Transverse colon (tissue), 4 donors: Measurements from ENCODE around the gene CHCHD5. TPM values are rescaled to one million over a fixed set of nuclear protein-coding genes. Genes with fewer than 3 reads are reported as not detected.
A peak's percentile ranks its signal among the peaks of the same experiment; 100 is the strongest.

Source experiments
- DNase-seq: peaks from one replicate; pipeline ENCODE4 v3.0.0-alpha.2; 2019
- H3K27ac ChIP-seq, 4 donors: fragments of 200-600 bp; sonication (generic); 2 replicates each; pipeline ENCODE4 v1.5.1; 2016 to 2018; ENCODE audit warnings: inconsistent platforms in 4 of 4
- H3K27me3 ChIP-seq: fragments of 200-600 bp; sonication (generic); 2 replicates; pipeline ENCODE4 v1.5.1; 2017; ENCODE audit warnings: inconsistent platforms
- H3K36me3 ChIP-seq, 4 donors: fragments of 200-600 bp; sonication (generic); 2 replicates each; pipeline ENCODE4 v1.5.1; 2017 to 2019; ENCODE audit warnings: inconsistent platforms in 4 of 4
- H3K4me1 ChIP-seq, 4 donors: fragments of 200-600 bp; sonication (generic); 2 replicates each; pipeline ENCODE4 v1.5.1; 2017 to 2020; ENCODE audit warnings: inconsistent platforms in 4 of 4
- H3K4me3 ChIP-seq, 4 donors: fragments of 200-600 bp; sonication (generic); 1 replicate in 1 of 4; 2 replicates in 3 of 4; pipeline versions ENCODE4 v1.5.1 to v1.6.1; 2017 to 2019; ENCODE audit warnings: inconsistent platforms in 4 of 4
- H3K9me3 ChIP-seq, 2 donors: fragments of 200-600 bp; sonication (generic); 2 replicates each; pipeline ENCODE4 v1.5.1; 2017 to 2019; ENCODE audit warnings: inconsistent platforms in 2 of 2
- CTCF ChIP-seq, 5 experiments: fragments of 200-600 bp in 3 of 5; fragments of 450-650 bp in 2 of 5; sonication (generic) in 3 of 5; IDR thresholded peaks; 1 replicate in 2 of 5; 2 replicates in 3 of 5; pipeline ENCODE4 v1.5.1; 2016 to 2017; ENCODE audit warnings: antibody characterized with exemption in 5 of 5, inconsistent platforms in 3 of 5, mild to moderate bottlenecking in 2 of 5, moderate library complexity in 1 of 5
- EP300 ChIP-seq: sonication (generic); formaldehyde crosslinking; IDR thresholded peaks from one replicate; pipeline ENCODE4 v1.6.1; 2017; ENCODE audit warnings: antibody characterized with exemption, low read depth
- POLR2A ChIP-seq: fragments of 450-650 bp; IDR thresholded peaks from one replicate; pipeline ENCODE4 v1.6.1; 2016; ENCODE audit warnings: antibody characterized with exemption, mild to moderate bottlenecking, moderate library complexity
- POLR2AphosphoS5 ChIP-seq, 3 donors: sonication (generic); formaldehyde crosslinking; IDR thresholded peaks; one replicate each; pipeline ENCODE4 v1.6.1; 2016; ENCODE audit warnings: antibody characterized with exemption in 3 of 3
- WGBS, 2 donors: methylation state at CpG; one replicate each; pipeline ENCODE4 v1.1.5; 2018; ENCODE audit warnings: low coverage in 1 of 2; 5-methylcytosine and 5-hydroxymethylcytosine counted together
- in situ Hi-C, 4 donors: fragments of 200-750 bp; cut with MboI; loops; one replicate each; pipeline versions ENCODE4 v1.15.0 to v1.15.1; 2017; ENCODE audit warnings: low sequenced_read_pairs in 3 of 4, low pct_ligation_motif_present in 1 of 4, low pct_unique_long_range_greater_than_20kb in 1 of 4
- intact Hi-C: fragments of 100-400 bp; cut with DNase I; formaldehyde crosslinking; loops from one replicate; pipeline ENCODE4 v1.15.1; 2023; ENCODE audit warnings: low total_unique reads
- small RNA-seq, 4 donors: library from RNA; depleted of rRNA; stranded (forward); fragments of <200 nt; gene quantifications; one replicate each; pipeline ENCODE3, GENCODE V24; 2016
- total RNA-seq, 4 donors: library from RNA; depleted of rRNA; stranded (reverse); fragments of >200 nt; gene quantifications; one replicate each; pipeline ENCODE4 v1.1.0, GENCODE V29; 2016

CHCHD5 gene
- total RNA-seq, 4 donors from 2014 or later: 11.1 to 23.0 (median 17.1) TPM

DNA sequence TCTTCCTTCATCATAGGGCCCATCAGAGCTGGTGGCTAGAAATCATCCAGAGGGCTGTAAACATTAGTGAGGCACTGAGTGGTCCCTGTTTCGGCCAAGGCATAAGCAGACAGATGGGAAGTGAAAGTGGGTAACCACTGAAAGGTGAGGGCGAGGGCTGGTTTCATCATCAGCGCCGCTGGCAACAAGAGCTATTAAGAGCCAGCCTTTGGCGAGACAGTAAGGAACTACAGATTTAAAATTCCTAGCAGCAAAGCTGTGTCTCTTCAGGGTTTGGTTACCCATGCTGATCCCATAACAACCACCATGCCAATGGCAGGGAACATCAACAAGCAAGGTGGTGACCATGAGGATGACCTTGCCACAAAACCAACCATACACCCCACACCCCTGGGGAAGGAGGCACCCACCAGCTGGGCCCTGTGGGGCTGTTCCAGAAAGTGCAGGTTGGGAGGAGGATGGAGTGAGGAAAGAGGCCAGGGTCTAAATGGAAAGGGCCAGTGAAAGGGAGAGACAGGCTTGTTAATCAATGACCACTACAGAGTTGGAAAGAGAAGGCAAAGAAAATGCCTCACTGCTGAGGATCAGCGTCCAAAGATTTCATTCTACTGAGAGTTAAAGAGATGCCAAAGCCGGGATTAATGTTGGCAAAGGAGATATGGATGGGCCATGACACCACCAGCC, 52.3 kb downstream of the CHCHD5 start:
- intact Hi-C loops: no loop called here
- H3K9me3 ChIP-seq: no peaks in the 10 kb centered on the region
- in situ Hi-C loops: no loop called here
- TF ChIP-seq CTCF (IDR thresholded peaks at IDR 0.05): no peak
- no peak for TF ChIP-seq EP300
- TF ChIP-seq POLR2A: no peak
- no peak for TF ChIP-seq POLR2AphosphoS5 (IDR thresholded peaks at IDR 0.05)
- no peak overlapping the region for H3K4me3 ChIP-seq
- peak; percentile 18 for DNase-seq
- no peak overlapping the region for H3K27ac ChIP-seq
- 65 to 77% methylated on average over 7 of the region's 7 CpGs for WGBS, 2 donors
- no peaks in the 10 kb centered on the region for H3K36me3 ChIP-seq
- H3K27me3 ChIP-seq: no peaks in the 10 kb centered on the region
- H3K4me1 ChIP-seq: peaks cover 0 to 34% (median 3%) of the 10 kb centered on the region in 4 donors

DNA sequence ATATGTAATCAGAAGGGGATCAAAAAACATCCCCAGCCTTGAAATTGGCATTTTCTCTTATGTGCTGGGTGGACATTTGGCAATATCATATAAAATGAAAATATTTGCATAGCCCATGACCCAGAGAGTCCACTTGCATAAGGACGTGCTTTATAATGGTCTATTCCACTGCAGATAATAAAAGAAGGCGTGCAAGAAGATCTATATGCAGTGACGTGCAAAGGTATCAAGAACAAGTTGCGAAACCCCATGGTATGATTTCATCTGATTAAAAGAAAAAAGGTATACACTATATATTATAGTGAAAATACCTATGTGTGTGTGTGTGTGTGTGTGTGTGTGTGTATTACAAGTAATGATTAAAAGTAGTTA, 52.9 kb downstream of the CHCHD5 start:
- peak; percentile 1 for DNase-seq
- Histone ChIP-seq H3K27ac (no peak overlapping the region), H3K4me1 (peaks cover 0 to 36% (median 2%) of the 10 kb centered on the region in 4 donors), H3K4me3 (no peak overlapping the region), H3K36me3 (no peaks in the 10 kb centered on the region), H3K9me3 (no peaks in the 10 kb centered on the region), H3K27me3 (no peaks in the 10 kb centered on the region)
- in situ Hi-C loops (no loop called here), intact Hi-C loops (no loop called here)
- TF ChIP-seq CTCF (IDR thresholded peaks at IDR 0.05): no peak
- 56 to 70% methylated on average over 4 of the region's 4 CpGs for WGBS, 2 donors

Small RNA genes lying within 50 kb of the gene (small RNA-seq; reads per million reads assigned to genes)
- 0 reads per million in 4 donors for gene RF00019

Other genes starting within 250 kb of the CHCHD5 start
- gene RGPD8, start 151.0 kb upstream of the CHCHD5 start, total RNA-seq: 10 to 100 TPM in 3 of 4 donors, 1 to 10 TPM in 1; 8.0 to 32.4 (median 14.6) TPM
- 10 to 100 TPM in 3 of 4 donors, 1 to 10 TPM in 1; 7.9 to 61.3 (median 16.6) TPM for gene TTL, start 102.5 kb upstream of the CHCHD5 start, total RNA-seq
- 10 to 100 TPM in 3 of 4 donors, 1 to 10 TPM in 1; 6.0 to 24.1 (median 14.8) TPM for gene POLR1B, start 42.1 kb upstream of the CHCHD5 start, total RNA-seq
- gene SLC20A1, start 61.3 kb downstream of the CHCHD5 start, total RNA-seq: 100 to 1,000 TPM in 3 of 4 donors, 1 to 10 TPM in 1; 9.4 to 173 (median 148) TPM
- gene NT5DC4, start 136.4 kb downstream of the CHCHD5 start, total RNA-seq: not detected
- 10 to 100 TPM in 1 of 4 donors, 1 to 10 TPM in 1, under 1 TPM in 1, not detected in 1; 0.64 to 33.0 (median 2.2) TPM for gene CKAP2L, start 180.0 kb downstream of the CHCHD5 start, total RNA-seq
- gene IL1A, start 199.9 kb downstream of the CHCHD5 start, total RNA-seq: not detected